ENCODE measurements around the gene ARSB. TPM values are rescaled to one million over a fixed set of nuclear protein-coding genes. Genes with fewer than 3 reads are reported as not detected.

The ARSB gene
- total RNA-seq, 2 experiments from 2014 or later: 19.2 to 21.0 TPM

DNA sequence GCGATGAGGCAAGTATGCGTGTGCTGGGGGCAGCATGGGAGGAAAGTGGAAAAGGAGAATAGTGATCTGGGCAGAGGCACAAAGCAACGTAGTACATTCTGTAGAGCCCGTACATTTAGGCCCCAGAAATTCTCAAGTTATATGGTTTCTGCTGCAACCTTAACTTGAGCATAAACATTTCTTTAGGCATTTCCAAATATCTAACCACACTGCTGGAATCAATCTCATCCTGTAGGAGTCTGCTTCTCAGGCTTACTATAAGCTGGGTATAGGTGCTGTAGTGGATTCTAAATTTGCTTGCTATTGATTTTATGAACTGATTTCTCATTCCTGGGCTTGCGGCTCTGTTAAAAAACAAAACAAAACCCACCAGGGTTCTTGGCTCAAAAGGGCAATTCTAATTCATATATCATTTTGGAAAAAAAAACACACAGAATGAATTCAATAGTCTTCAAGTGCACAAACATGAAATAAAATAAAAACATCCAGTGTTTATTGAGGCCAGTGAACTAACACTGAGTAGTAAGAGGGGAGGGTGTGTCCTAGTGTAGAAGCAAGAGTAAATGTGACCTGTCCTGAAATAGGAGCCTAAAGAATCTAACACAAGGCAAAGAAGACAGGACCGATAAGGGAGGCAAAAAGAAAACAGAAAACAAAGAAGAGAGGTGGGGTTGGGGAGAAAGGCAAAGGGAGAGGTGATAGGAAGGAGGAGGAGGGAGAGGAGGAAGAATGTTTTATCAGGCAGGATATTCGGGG is 191.0 kb downstream of the ARSB start:
- CTCF ChIA-PET: no interaction called here
- POLR2A ChIA-PET: no interaction called here

DNA sequence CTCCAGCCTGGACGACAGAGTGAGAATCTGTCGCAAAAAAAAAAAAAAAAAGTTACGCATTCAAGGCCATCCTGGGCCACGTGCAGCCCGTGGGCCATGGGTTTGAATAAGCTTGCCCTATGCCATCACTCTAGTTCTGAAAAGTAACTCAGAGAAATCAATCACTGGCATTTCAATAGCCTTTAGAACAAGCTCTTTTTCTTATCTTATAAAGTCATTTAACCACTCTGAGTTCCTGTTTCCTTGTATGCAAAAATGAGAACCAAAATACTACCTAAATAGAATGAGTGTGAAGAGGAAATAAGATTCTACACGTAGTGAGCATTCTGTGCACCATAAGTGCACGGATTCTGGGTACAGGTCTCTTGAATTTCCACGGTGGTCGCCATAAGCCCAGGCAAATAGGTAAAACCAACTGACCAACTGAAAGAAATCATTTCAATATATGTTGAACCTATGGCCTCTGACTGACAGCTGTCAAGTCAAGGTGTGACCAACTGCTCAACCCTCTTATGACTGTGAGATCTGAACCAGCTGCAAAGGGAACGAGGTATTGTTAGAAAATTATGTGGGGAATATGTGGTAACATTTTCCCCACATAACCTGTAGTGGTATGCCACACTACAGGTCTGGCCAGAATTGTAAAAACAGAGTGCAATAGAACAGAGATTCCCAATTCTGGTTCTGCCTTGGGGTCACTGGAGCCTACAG is 192.6 kb downstream of the ARSB start:
- ChIA-PET POLR2A (no interaction called here), CTCF (interaction anchor here (0.9 kb wide), 1 partner anchor 32 kb away, joined by 4 read pairs; no protein-coding TSS in a partner anchor)

DNA sequence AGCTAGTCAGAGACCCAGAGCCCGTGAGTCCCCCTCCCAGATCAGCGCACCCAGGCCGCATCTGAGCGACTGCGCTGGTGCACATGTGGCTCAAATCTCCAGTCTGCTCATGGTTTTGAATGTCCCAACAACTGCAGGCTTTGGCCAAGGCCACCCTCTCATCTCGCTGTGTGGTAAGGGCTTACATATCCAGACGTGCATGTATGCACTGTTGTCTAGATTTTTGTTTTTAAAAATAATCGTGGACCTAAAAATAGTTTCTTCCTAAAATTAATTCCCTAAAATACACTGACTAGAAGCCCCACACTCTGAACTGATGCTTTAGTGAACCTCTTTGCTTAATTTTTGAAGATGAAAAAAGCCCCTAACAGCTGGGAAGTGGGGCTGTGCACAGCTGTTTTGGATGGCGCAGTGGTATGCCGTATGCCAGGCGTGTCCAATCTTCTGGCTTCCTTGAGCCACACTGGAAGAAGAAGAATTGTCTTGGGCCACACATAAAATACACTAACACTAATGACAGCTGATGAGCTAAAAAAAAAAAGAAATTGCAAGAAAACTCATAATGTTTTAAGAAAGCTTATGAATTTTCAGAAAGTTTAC is 193.5 kb downstream of the ARSB start:
- ChIA-PET POLR2A (no interaction called here), CTCF (no interaction called here)

DNA sequence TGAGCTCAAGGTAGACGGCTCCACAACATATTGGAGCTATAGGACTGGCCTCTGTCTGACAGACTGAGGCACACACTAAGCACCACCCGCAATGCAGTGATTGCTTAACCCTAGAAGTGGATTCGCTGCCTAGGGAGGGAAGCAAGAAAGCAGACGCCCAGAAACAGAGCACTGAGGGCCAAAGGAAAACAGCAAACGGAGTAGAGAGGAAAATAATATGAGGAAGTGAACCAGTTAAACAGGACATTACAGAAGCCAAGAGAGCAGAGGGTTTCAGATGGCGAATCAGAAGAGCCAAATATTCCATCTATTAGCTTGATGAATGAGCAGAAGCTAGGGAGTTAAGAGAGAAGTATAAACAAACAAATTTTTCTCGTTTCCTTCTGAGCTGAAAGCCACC is 197.3 kb downstream of the ARSB start:
- POLR2A ChIA-PET: no interaction called here
- CTCF ChIA-PET: no interaction called here

DNA sequence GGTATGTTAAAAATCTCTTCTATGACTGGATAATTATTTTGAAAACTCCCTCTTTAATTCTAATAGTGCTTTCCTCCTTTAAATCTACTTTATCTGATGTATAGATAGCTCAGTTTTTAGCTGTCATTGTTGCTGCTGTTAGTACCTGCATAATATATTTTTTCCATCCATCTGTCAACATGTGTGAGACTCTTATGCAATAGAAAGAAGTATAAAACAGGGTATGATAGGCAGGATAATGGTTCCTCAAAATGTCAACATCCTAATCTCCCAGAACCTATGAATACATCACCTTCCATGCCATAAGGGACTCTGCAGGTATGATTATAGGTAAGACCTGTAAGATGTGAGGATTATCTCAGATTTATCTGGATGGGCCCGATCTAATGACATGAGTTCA is 199.7 kb downstream of the ARSB start:
- POLR2A ChIA-PET: no interaction called here
- CTCF ChIA-PET: no interaction called here

DNA sequence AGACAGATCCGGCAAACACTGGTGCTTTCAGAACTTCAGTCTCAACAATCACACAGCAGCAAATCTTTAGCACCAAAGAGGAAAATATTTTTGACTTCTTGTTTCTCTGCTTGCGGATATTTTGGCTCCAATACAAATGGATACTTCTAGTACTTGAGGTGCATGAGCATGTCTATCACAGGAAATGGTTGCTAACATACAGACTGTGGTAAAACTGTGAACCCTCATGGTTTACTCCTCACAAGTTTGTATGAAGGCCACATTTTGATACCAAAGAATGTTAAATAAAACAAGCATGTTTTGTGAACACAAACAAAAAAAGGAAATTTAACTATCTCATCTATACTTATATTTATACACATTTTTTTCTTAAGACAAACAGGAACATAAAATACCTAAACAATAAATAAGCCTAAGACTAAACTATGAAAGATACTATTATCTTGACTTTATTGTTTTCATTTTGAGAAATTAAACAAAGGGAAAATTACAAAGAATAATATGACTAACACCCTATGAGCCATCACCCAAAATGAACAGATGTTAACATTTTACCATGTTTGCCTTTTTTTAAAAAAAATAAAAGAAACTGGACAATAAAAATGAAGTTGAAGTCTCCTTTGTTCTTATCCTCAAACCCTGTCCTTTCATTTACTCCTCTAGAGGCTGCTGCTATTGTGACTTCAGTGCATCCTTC is 201.5 kb downstream of the ARSB start:
- CTCF ChIA-PET: no interaction called here
- POLR2A ChIA-PET: no interaction called here

DNA sequence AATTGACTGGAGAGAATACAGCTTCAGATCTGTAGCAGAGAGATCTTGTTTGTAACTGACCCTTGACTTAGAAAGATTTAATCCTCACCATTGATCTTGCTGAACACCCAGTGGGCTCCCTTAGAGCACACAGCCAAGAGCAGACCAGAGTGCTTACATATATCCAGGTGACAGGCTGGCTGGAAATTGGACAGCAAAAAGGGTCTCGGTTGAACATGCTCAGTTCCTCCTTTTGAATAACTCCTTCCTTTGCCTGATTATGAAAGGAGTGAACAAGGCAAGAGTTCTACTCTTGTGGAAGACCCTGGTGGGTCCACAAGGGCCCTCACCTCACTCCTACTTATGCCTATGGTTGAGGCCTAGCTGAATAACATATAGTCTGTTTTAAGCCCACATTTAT is 202.4 kb downstream of the ARSB start:
- ChIA-PET CTCF (no interaction called here), POLR2A (no interaction called here)

DNA sequence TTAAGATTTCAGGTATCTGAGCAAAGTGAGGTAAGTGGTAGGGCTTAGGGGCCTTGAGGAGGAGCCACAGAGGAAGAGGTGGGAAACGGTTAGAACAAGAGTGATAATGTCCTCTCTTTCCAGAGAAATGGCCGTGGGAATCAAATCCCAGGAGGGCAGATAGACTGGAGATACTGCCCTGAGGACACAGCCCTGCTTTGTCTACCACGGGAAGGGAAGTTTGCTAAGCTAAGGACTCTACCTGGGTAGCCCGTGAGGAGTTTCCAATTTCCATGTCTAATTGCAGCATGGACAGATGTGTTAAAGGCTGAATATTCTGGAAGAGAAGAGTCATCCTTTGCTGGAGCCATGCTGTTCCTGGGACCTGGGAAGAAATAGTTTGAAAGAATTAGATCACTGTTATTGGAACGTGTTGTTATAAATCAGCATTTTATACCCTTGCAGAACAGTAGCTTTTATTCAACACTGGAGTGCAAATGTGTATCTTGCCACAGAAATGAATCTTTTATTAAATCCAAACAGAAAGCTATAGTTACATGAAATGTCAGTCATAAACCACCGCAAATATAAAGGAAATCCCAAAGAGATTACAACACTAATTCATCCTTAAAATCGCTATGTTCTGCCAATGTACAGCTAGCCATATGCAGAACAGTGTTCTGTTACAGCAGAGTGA is 203.4 kb downstream of the ARSB start:
- ChIA-PET CTCF (interaction anchor here (0.7 kb wide), 1 partner anchor 843 kb away, joined by 4 read pairs; no protein-coding TSS in a partner anchor), POLR2A (no interaction called here)

DNA sequence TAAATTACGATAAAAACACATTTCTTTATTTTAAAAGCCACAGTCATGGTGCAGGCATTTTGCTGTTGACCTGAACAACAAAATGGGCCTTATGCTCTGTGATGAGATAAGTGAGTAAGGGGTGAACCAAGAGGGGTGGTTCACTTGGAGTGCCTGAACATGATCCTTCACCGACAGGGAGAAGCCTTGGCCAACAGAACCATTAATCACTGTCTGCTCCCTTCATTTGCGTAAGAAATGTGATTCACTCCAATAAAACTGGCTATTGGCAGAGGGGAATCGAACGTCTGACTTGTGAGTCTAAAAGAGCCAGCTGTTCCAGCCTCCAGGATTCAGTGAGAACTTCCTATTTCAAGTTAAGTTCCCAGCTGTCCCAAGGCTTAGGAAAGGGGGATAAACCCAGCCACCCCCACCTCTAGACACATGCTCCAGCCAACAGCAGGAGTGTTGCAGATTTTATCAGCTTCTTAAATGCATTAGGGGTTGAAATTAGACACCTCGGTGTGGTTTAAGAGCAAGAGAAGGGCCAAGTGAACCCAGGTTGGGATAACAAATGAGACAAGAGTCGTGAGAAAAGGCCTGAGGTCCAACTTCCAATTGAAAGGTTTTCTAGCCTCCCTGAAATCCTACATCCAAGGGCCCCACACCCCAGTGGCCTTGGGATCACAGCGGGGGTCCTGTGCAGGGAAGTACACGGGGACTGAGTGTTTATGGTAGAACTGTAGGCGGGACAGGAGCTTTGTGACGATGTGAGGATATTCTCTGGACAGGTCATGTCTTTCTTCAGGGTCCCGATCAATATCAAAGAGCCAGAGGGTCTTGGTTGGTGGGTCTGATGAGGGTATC is 205.1 kb downstream of the ARSB start:
- CTCF ChIA-PET: no interaction called here
- POLR2A ChIA-PET: no interaction called here

DNA sequence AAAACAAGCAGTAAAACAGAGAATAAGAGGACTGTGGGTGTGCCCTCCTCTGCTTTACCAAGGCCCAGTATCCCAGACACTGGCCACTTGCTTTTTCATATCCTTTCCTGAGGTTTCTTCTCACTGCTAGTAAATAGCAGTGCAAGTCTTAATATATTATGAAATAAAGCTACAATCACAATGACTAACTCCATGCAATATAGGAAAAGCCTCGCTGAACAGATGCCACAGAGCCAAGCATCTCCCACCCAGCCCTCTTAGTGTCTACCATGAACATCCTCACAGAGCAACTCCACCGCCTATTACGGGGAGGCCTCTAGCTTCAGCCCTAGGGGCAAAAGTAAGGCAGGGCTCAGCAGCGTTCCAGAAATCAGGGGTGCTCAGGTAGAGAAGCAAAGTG is 205.8 kb downstream of the ARSB start:
- POLR2A ChIA-PET: no interaction called here
- CTCF ChIA-PET: no interaction called here

DNA sequence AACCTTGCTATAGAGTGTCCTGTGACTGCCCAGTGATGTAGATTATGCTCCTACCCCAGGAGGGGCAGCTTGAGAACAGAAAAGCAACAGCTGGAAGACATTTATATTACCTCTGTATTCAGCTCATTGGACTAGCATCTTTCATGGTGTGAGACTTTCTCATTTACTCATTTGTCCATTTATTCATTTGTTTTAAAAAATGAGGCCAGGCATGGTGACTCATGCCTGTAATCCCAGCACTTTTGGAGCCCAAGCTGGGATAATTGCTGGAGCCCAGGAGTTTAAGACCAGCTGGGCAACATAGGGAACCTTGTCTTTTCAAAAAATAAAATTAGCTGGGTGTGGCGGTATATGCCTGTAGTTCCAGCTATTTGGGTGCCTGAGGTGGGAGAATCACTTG is 206.6 kb downstream of the ARSB start:
- CTCF ChIA-PET: no interaction called here
- POLR2A ChIA-PET: no interaction called here

DNA sequence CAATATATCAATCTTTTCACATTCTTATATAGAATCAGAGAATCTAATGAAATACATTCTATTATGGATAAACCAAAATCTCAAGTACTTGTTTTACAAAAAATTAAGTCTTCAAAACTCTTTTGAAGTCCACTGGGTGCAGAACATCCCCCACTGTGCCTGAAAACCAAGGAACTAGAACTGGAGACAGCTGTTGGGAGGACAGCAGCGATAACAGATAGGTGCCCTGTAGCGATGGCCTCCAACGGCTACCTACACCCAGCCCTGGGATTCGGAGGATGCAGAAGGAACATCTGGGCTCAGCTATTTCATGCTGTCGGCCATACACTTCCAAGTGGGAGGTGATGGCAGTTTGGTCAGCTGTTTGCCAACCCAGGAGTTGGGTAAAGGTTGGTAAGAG is 207.2 kb downstream of the ARSB start:
- CTCF ChIA-PET: interaction anchor here (1.1 kb wide), 1 partner anchor 410 kb away, joined by 4 read pairs; no protein-coding TSS in a partner anchor

DNA sequence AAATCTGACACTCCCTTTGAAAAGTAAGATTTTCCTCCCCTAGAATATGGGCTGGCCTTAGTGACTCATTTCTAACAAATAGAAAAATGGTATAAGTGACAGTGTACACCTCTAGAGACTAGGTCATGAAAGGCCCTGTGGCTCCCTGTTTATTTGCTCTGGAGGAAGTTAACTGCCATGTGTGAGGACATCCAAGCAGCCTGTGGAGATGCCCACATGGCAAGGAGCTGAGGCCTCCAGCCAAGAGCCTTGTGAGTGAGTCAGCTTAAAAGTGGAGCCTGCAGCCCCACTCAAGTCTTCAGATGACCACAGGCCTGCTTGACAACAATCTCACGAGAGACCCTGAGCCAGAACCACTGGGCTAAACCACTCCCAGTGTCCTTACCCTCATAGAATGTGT is 208.5 kb downstream of the ARSB start:
- ChIA-PET CTCF (no interaction called here), POLR2A (interaction anchor here (0.5 kb wide), 1 partner anchor 422 kb away, joined by 3 read pairs; no protein-coding TSS in a partner anchor)

More for the DNA sequence above, 207.2 kb downstream of the ARSB start:
- POLR2A ChIA-PET: no interaction called here

DNA sequence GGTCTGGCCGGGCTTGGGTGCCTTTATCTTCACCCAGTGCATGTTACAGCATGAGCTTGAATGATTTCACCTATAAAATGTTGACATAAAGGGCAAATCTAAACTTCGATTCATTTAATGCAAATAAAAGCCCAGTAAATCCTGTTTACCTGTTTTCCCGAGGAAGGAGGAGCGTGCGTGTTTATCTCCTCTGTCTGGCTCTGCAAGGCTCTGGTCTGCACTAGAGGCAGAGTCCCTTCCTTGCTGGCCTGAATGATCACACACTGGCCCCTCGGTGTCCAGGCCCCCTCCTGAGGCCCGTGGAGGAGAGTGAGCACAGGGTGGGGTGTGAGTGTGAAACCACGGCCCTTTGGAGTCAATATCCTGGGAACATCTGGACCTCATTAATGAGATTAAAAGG is 211.5 kb downstream of the ARSB start:
- ChIA-PET POLR2A (no interaction called here), CTCF (no interaction called here)

DNA sequence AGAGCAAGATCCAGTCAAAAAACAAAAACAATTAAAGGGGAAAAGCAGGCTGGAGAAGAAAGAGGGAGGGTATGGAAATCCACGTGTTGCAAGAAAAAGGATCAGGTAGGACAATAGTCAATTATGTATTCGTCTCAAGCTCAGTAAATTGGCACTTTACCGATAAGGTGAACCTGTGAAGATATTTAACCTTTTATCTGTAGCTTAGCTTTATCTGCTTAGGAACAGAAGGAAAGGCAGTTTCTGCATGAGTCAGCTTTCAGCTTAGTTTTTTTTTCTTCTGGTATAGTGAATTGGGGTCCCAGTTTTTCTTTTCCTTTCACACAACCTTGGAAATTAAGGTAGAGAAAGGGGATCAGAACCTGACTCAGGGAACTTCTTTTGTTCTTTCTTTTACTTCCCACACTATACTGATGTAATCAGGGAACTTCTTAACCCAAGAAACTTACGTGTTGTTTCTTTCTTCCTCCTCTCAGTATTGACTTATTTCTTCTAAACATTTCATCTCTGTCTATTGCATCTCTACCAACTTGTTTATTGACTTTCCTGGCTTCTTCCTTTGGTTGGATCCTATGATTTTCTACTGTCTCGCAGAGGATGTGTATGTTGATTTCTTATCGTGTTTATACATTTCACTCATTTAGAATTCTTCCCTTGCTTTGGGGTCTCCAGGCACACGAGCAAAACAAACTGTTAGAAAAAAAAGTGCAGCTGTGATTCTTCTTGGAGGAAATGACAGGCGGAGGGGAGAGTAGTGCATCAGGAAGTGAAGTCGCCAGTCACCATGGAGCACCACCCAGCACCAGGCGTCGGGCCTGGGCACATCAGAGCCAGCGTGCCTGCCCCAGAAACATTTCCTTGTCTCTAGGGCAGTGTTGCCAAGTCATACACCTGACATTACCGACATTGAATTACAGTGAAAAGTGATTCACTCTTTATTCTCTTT is 213.6 kb downstream of the ARSB start:
- ChIA-PET POLR2A (no interaction called here), CTCF (interaction anchor here (0.6 kb wide), 1 partner anchor 104 kb away, joined by 3 read pairs; no protein-coding TSS in a partner anchor)

DNA sequence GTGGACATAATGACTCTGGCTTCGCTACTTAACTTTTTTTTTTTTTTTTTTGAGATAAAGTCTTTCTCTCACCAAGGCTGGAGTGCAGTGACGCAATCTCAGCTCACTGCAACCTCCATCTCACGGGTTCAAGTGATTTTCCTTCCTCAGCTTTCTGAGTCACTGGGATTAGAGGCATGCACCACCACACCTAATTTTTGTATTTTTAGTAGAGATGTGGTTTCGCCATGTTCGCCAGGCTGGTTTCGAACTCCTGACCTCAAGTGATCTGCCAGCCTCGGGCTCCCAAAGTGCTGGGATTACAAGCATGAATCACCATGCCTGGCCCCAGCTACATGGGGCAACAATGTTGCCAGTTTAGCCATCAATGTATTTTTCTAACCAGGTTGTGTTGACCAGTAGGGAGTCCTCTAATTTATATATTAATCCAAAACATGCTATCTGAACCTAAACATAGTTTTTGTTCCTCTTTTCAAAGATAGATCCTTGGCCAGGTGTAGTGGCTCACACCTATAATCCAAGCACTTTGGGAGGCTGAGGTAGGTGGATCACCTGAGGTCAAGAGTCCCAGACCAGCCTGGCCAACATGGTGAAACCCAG is 216.2 kb downstream of the ARSB start:
- ChIA-PET POLR2A (no interaction called here), CTCF (interaction anchor here (0.6 kb wide), 1 partner anchor 27 kb away, joined by 3 read pairs; no protein-coding TSS in a partner anchor)

DNA sequence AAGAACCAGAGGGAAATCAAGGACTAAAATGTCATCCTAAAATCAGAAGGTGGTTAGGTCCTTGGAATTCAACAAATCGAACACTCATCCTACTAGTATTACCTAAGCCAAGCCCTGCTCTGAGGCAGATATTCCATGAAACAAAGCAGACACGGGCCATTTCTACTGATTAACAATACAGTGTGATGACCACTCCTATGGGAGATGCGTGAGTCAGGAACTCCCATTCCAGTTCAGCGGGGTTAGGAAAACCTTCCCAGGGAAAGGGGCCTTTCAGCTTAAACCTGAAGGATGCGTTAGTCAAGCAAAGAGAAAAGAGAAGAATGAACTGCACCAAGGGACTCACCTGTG is 218.7 kb downstream of the ARSB start:
- ChIA-PET CTCF (no interaction called here), POLR2A (no interaction called here)
